GM21381 (cell line): ENCODE data around the gene EXD1.

Source experiments
- ATAC-seq: cut with Tn5 transposase; IDR thresholded peaks from one replicate; pipeline ENCODE4 v1.9.1; 2021; ENCODE audit warnings: mild to moderate bottlenecking, moderate library complexity; ENCODE audit not compliant: unreplicated experiment

The EXD1 gene

DNA sequence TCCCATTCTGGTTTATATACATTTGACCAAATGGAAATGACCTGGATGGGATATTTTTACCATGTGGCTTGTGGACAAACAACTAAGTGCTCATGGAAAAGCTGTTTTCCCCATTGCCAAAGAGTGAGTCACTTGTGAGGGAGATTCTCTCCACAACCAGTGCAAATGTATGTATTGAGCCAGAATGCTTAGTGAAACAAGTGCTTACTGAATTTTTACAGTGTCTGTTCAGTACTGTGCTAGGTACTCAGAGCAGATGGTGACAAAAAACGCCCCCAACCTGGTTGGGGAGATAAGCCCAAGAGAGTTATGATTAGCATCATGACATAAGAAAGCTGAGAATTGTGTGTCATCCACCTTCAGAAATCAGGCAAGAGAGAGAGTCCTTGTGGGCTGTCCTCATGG lies 2.8 kb upstream of the EXD1 start:
- no peak for ATAC-seq

DNA sequence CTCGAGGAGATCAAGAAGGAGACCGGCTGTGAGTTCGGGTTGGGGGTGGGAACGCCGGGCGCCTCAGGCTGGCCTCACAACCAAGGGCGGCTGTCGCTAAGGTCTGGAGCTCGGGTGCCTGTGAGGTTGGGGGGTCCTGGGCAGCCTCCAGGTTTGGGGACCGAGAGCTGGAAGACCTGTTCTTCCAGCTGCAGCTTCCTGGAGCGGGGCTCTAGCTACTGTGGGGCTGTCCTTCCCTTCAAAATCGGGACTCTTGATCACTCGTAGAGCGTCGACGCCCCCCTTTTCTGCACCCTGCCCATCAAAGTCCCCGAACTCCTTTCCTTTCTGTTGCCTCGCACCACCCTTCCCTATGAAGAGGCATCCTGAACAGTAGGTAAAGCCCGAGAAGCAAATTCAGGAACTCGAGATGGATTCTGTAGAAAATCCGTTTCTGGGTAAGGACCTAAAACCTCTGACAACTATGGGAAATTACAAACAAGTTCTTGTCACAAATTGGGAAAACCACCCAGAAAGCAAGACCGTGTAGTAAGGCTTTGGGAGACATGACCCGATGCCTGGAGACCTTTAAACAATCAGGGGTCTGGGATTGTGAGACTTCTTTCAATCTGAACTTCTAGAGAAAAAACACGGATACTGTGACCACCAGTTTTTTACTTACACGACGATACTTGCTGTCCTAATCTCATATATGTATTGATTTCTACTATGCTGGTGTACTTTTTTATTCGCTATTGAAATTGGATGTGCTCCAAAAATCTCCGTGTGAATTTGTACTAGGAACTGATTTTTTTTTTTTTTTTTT lies 1.1 kb upstream of the EXD1 start:
- ATAC-seq: peak; percentile 32

DNA sequence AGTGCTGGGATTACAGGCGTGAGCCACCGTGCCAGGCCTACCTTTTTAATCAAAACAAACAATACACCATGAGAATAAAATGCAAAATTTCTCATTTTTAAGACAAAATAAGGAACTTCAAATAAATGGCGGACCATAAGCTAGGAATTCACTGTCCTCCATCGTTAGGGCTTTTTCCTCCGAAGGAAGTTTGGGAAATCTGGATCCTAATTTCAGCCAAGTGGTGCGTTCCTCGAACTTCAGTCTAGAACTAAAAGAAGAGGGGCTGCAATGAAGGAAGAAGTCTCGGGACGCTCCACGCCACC lies 260 bp downstream of the EXD1 start:
- no peak for ATAC-seq

DNA sequence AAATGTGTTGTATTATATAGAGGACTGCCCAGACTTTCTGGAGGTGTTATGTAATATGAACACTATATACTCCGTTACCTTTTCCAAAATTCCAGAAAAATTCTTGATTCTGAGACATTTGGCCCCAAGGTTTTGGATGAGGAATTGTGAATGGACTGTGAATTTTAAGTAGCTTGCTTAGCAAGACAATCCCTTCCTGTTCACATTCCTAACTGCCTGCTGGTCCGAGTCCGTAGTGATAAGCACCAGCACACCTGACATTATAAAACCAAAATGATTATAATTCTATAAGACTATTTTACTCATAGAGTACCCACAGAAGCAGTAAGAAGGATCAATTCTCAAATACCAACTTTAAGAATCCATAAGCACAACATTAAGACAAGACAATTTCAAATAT lies 11.2 kb downstream of the EXD1 start:
- ATAC-seq: no peak

DNA sequence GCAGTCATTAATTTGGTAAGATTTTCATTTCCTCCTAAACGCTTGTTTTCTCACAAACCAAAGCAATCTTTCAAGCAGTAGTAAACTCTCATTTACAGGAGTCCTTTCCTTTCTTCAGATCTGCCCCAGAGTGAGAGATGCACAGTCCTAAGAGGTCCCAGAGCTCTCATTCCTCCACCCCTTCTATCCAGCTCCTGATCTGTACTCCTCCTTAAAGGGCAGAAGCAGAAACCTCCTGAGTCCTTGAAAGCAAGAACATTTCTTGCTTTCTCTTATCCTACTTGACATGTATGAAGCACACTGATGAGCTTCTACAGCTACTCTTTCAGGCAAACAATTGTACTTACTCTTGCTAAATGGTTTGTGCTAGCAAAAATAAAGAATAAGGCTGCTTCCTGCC lies 11.7 kb downstream of the EXD1 start:
- no peak for ATAC-seq

DNA sequence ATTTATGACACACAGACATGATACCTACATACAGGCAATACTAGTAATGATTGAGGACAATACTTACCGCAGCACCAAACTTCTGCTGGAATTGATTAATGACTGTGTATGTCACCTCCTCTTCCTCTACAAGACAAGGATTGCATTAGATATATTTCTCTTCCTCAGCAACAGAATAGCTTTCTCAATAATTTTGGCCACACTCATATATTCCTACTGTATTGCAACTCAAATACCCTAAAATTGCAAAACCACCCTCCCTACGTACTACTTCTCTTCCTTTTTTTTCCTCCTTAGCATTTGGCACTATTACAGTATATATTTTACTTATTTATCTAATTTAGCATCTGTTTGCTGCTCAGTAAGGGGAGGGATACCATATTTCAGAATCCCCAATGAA lies 14.8 kb downstream of the EXD1 start:
- no peak for ATAC-seq

DNA sequence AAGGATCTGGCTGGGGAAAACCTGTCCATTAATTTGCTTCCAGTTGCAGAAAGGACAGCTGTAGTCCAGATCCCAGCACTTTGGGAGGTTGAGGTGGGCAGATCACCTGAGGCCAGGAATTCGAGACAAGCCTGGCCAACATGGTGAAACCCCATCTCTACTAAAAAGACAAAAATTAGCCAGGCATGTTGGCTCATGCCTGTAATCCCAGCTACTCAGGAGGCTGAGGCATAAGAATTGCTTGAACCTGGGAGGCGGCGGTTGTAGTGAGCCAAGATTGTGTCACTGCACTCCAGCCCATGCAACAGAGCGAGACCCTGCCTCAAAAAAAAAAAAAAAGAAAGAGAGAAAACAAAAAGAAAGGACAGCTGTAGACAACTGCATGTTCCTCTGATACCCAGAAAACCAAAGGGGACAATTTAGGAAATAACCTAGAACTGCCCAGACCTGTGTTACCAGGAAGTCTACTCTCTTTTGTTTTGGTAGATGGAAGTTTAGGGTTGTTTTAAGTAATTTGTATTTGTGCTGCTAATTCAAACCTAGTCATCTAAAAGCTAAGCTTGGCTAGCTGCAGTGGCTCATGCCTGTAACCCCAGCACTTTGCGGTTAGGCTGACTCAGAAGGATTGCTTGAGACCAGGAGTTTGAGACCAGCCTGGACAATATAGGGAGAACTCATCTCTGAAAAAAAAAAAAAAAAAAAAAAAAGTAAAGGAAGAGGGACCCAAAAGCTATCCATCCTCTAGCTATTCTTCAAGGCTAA lies 22.7 kb downstream of the EXD1 start:
- no peak for ATAC-seq

DNA sequence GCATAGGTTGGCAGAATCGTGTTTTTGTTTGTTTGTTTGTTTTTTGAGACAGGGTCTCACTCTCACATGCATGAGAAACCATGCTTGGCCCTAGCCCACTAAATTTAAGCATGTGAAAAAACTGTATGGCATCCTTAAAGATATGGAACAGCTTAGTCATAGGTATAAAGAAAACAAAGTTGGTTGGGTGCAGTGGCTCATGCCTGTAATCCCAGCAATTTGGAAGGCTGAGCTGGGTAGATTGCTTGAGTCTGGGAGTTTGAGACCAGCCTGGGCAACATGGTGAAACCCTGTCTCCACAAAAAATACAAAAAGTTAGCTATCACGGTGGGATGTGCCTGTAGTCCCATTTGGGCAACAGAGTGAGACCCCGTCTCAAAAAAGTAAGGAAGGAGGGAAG lies 25.2 kb downstream of the EXD1 start:
- no peak for ATAC-seq

DNA sequence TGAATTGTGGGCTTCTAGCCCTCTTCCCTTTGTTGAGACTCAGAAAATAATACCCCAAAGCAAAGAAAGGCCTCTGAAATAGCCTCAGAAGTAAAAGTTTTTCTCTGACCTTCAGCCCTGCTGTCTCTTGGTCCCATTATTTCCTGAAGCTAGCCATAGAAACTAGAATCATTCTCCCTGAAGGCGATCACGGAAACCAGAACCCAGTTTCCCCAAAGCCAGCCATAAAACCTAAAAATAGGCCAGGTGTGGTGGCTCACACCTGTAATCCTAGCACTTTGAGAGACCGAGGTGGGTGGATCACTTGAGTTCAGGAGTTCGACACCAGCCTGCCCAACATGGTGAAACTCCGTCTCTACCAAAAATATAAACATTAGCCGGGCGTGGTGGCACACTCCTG lies 27.2 kb downstream of the EXD1 start:
- no peak for ATAC-seq

DNA sequence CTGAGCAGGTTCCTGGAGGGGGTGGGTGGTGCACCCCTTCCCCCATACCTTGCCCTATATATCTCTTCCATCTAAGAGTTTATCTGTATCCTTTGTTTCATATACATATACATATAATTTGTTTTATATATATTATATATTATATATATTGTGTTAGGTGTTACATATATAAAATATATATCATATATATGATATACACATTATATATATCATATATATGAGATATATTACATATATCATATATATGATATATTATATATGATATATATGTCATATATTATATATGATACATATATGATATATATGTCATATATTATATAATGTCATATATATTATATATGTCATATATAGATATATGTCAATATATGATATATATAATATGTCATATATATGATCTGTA lies 31.1 kb downstream of the EXD1 start:
- no peak for ATAC-seq

DNA sequence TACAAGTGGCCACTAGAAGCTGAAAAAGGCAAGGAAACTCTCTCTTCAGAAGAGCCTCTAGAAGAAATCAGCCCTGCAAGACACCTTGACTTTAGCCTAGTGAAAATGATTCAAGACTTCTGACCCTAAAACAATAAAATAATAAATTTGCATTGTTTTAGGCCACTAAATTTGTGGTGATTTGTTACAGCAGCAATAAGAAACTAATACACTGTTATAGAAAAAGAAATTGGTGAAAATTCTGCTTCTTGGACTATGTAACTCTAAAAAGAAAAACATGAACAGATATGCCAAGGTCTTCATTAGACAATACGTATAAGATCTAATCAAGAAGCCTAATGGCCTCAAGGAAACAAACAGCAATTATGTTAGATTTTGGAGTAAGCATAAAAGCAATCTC lies 36.1 kb downstream of the EXD1 start:
- ATAC-seq: no peak

DNA sequence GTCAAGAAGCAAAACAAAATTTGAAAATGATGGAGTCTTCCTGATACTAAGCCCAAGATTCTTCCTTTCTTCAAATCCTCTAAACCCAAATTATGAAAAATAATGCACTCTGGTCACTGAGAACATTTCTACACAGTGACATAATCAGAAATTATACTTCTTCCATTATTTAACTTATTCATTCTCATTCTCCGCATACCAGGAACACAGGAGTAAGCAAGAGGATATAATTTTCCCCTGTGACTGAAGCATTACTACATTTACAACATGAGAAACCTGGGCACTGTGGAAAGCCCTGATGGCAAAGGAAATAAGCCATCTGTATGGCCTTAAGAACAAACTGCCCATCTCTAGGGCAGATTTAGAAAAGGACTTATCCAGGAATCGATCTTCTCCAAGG lies 47.0 kb downstream of the EXD1 start:
- no peak for ATAC-seq

DNA sequence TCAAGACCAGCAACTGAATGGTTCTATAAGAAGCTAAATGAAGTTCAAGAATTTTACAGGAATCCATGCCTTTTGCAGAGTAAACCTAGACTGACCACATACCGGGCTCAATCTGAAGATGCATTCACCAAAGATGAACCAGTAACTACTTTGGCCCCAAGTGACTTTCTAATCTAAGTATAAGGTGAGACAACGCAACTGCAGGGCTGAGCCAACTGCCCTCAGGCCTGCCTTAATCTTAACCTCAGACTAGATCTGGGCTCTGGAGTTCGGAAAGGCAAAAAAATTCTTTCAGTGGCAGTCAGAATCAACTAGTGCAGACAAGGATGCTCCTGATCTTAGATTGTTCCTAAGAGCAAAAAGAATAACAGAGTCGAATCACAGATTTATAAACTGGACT lies 48.3 kb downstream of the EXD1 start:
- ATAC-seq: no peak

DNA sequence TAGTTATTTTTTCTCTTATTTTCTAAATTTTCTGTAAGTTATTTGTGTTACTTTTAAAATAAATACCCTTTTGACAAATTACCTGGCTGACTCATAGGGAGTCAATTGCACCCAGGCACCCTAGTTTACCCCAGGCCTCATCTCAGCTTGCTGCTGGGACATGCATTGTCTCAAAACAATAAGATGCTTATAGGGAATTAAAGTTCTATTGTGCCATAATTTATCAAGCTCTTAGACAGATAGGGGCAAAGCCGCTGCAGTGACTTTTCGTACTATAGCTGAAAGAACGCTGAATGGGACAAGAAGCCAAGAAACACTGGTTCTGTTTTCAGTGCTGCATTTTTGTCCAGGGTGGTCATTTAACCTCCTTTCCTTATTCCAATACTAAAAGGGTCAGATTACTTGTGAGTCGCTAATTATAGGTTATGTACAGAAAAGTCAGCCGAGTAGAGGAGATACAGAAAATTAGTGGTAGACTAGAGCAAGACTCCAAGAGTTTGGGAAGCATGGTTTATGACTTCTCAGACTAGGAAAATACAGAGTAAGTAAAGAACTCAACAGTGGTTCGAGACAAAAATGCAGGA lies 50.3 kb downstream of the EXD1 start:
- ATAC-seq: no peak

DNA sequence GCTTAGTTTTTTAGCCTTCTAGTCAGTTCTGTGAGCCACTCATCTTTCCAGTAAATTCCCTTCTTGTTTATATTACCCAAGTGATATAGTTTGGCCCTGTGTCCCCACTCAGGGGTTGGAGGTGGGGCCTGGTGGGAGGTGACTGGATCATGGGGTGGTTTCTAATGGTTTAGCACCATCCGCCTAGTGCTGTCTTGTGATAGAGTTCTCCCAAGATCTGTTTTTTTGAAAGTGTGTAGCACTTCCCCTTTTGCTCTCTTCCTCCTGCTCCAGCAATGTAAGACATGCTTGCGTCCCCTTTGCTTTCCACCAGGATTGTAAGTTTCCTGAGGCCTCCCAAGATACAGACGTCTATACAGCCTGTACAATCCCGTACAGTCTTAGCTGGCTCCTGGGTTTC lies 60.8 kb downstream of the EXD1 start:
- ATAC-seq: no peak

DNA sequence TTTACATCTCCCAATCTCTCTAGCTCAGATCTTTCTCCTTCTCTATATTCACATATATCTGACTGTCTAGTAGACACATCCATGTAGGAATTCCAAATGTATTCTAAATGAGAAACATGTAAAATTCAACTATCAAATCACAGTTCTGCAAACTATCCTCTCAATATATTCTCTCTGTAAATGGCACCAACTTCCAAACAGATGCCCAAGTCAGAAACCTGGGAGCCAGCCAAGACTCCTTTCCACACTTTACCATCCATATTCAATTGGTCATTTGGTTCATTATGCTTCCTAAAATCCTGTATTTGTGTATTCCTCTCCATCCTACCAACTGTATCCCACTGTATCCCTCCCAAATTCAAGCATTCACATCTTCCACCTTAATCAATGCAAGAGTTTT lies 61.5 kb downstream of the EXD1 start:
- ATAC-seq: no peak

DNA sequence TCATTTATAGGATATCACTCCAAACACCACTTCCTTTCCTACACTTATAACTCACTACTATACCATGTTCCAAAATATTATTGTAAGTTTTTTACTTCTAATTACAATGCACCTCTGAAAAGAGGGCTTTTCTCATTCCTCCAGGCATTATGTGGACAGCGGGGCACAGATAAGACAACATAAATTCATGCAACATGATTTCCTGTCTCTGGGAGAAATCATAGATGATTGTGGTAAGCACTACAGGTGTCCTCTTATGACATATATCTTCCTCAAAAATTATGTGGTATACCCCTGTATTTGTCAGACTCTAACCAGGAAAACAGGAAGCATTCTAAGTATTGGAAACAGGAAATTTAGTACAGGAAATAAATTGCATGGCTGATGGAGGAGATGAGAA lies 68.8 kb downstream of the EXD1 start:
- no peak for ATAC-seq

DNA sequence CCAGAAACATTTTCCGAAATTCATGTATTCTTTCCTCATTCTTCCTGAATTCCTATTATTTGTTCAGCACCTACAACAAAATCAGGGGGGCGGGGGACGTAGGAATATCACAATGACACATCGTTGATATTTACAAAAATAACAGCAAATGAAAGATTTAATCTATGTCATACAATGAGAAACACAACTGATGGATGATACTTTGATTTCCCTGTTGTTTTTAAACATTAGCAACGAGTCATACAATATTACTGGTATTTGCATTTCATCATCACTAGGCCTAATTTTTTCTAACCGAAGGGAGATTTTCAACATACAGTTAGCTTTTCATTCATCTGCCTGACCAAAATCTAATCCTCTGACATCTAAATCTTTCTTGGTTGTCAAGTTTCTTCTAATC lies 69.2 kb downstream of the EXD1 start:
- no peak for ATAC-seq

DNA sequence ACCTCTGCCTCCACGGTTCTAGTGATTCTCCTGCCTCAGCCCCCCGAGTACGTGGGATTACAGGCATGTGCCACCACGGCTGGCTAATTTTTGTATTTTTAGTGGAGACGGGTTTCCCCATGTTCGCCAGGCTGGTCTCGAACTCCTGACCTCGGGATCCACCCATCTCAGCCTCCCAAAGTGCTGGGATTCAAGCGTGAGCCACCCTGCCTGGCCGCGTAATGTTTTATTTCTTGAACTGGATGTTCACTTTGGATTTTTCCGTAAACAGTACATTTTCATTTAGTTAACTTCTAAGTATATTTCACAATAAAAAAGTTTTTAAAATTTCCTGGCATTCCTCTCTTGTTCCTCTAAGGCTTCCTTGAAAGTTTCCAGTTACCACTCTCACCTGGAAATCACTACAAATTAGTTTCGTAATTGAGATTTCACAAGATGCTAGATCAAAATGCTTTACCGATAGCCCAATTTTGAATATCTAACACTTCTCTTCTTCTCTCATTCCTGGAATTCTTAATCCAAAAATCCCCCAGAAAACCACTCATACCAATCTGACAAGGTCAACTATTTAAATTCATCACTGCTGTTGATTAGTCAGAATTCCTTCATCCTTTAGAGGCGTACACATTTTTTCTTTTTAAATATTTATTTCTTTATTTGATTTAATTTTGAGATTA lies 69.8 kb downstream of the EXD1 start:
- no peak for ATAC-seq

DNA sequence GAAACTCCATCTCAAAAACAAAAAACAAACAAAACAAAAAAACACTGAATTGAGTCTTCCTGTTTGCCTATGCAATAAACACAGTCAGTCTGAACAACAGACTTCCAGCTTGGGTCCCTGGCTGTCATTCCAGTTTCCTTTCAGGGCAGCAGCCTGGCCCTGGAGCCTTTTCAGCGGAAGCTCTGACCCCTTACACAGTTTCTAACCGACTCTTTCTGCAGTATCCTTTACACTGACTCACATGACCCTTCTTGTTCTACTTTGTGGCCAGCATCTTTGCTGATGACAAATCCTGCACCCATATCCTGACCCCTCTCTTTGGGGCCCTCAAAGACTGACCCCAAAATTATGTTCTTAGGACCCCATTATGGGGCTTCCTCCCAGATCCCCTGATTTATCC lies 76.1 kb downstream of the EXD1 start:
- ATAC-seq: no peak

DNA sequence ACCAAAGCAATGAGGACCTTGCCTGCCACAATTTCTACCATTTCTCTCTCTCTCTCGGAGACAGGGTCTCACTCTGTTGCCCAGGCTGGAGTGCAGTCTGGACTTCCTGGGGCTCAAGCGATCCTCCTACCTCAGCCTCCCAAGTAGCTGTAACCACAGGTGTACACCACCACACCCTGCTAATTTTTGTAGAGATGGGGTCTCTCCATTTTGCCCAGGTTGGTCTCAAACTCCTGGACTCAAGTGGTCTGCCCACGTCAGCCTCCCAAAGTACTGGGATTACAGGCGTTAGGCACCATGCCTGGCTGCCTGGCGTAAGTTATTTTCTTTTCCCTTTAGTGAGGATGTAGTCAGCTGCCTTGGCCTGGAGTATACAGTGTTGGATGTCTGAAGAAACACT lies 76.8 kb downstream of the EXD1 start:
- ATAC-seq: no peak

DNA sequence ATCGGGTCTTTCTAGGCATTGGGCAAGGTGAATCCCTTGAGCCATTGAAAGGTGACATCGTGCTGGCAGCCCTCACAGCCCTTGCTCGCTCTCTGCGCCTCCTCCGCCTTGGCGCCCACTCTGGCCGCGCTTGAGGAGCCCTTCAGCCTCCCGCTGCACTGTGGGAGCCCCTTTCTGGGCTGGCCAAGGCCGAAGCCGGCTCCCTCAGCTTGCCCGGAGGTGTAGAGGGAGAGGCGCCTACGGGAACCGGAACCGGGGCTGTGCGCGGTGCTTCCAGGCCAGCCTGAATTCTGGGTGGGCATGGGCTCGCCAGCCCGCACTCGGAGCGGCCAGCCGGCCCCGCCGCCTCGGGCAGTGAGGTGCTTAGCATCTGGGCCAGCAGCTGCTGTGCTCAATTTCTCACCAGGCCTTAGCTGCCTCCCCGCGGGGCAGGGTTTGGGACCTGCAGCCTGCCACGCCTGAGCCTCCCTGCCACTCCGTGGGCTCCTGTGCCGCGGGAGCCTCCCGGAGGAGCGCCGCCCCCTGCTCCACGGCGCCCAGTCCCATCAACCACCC lies 79.0 kb downstream of the EXD1 start:
- no peak for ATAC-seq
